ENCODE results near the gene ACSS1.

DNA sequence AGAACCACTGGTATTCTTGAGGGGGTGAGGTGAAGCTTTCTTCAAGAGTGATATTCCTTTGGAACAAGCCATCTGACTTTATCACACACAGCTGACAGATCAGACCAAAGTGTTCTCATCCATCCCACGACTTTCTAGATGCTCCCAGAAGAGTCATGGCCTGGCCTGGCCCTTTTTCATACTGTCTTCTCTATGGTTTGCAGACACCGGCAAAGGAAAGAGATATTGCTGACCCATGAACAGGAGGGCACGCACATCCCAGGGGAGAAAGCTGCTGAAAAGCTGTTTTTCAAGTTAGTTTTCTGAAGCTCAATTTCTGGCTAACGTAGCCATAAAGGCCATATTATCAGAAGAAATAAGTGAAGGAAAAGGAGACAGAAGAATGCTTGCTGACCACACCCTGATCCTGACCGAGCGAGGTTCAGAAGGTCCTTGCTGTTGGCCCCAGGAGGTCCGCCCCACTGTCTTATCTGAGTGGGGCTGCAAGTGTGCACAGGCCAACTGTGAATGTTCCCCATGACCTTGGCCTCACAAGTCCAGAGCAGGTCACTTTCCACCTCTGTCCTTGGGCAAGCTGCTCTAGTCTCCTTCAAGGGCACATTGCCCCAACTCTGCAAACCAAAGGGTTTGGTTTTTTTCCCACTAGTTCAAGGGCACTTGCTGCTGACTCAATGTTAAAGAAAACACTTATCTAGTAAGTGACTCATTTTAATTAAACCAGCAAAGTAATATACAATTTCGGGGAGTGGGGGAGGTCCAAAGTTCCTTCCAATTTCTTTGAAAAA is 2.0 kb downstream of the ACSS1 start:
- TF ChIP-seq, protein P1, sequence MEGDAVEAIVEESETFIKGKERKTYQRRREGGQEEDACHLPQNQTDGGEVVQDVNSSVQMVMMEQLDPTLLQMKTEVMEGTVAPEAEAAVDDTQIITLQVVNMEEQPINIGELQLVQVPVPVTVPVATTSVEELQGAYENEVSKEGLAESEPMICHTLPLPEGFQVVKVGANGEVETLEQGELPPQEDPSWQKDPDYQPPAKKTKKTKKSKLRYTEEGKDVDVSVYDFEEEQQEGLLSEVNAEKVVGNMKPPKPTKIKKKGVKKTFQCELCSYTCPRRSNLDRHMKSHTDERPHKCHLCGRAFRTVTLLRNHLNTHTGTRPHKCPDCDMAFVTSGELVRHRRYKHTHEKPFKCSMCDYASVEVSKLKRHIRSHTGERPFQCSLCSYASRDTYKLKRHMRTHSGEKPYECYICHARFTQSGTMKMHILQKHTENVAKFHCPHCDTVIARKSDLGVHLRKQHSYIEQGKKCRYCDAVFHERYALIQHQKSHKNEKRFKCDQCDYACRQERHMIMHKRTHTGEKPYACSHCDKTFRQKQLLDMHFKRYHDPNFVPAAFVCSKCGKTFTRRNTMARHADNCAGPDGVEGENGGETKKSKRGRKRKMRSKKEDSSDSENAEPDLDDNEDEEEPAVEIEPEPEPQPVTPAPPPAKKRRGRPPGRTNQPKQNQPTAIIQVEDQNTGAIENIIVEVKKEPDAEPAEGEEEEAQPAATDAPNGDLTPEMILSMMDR (IDR thresholded peaks at IDR 0.05) = no peak
- no peak for TF ChIP-seq EZH2 (IDR thresholded peaks at IDR 0.05)

Data from neural progenitor cell (in vitro differentiated cells).